GM12875 (cell line): Measurements from ENCODE around the gene KRT20.

Experiments used
- H3K4me3 ChIP-seq: one replicate; pipeline ENCODE4 v1.5.1; 2011; ENCODE audit warnings: low read depth, low read length, control low read depth
- CTCF ChIP-seq: IDR thresholded peaks from 2 replicates; pipeline ENCODE4 v1.5.1; 2011; ENCODE audit warnings: low read depth, mild to moderate bottlenecking, control low read depth, inconsistent platforms, low read length, moderate library complexity, borderline replicate concordance; ENCODE audit not compliant: insufficient read depth

The KRT20 gene

DNA sequence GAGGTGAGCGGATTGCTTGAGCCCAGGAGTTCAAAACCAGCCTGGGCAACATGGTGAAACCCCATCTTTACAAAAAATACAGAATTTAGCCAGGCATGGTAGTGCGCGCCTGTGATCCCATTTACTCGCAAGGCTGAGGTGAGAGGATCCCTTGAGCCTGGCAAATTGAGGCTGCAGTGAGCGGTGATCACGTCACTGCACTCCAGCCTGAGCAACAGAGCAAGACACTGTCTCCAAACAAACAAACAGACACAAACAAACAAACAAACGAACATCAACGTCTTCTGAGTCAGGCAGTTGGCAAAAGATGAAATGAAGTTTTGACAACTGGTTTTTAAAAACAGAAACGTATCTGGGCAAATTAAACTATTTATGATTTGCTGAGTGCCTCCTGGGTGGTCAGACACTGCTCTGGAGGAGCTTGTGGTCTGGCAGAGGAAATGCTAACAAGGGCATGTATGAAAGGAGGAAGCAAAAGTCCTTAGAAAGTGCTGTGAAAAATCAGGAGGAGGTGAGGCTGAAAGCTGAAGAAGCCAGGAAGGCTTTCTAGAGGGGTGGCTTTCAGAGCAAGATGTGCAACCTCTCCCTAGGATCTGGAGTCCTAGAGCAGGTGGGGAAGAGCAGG is 10.2 kb upstream of the KRT20 start:
- no peak for TF ChIP-seq CTCF
- no peak overlapping the region for H3K4me3 ChIP-seq

- H3K4me3 ChIP-seq, result no peak overlapping the region
- no peak for TF ChIP-seq CTCF
Measured at GRCh38 chr17:40888196-40888720, 3.2 kb upstream of the KRT20 start.

DNA sequence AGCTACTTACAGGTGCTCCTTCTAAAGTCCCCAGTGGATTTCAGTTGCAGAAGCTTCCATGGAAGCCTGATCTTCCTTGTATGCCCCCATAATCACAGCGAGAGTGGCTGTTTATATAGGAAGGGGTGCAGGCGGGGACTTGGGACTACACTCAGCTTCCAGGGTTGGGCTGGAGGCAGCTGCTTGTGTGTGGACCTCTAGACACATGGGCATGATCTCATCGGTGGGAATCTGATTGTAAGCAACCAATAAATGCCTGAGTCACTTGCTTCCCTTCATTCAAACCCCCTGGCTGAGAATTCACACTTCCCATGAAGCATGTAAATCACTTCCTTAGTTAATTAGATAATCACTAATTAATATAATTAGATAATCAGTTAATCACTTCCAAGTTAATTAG is 1.0 kb upstream of the KRT20 start:
- H3K4me3 ChIP-seq, result no peak overlapping the region
- no peak for TF ChIP-seq CTCF

DNA sequence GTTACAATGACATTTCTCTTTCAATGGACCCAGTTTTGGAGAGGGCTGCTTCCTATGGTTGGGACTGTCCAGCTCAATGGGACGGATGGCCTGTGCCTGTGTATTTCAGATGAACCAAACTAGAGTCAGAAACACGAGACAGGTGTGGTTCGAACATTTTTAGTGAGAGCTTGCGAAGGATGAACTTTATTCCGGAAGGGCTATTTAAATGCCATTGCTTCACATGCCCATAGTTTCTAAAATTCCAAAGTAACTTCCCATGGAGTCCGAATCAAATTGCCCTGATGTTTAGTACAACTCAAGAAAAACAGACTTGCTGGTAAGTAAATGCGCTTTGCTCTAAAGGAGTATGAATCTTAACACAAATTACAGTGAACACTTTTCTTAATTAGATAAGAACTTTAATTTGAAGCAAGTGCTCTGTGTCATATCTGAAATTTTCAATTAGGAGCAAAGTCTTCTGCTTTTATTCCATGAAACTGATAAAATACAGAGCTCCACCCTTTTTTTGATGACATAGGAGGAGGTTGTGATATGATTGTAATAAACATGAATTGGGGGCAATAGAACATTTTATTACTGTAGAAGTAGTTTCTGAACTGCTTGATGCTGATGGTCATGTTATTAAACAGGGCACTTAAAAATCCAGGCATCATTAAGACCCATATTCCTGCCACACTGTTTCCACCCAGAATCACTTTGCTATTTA is 1.3 kb downstream of the KRT20 start:
- no peak overlapping the region for H3K4me3 ChIP-seq

DNA sequence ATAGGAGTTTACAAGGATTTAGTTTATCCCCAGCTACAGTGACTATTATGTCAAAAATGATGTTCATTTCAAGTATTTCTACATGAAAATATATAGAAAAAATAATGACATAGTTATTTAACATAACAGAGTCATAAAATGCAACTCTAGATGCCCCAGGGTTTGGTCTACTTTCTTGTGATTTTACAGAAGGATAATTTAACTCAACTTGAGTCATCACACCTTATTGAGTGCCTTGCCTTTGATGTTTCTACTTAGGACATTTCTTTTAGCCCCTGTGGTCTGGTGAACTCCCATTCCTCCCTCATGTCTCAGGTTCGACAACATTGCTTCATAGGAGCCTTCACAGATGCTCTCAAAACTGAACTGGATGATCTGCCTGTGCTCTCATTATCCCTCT is 2.0 kb downstream of the KRT20 start:
- TF ChIP-seq CTCF, result no peak
- H3K4me3 ChIP-seq, result no peak overlapping the region

More for the DNA sequence above, 1.3 kb downstream of the KRT20 start:
- no peak for TF ChIP-seq CTCF

- H3K4me3 ChIP-seq, result no peak overlapping the region
- no peak for TF ChIP-seq CTCF
Measured at GRCh38 chr17:40879026-40879425, 6.0 kb downstream of the KRT20 start.

DNA sequence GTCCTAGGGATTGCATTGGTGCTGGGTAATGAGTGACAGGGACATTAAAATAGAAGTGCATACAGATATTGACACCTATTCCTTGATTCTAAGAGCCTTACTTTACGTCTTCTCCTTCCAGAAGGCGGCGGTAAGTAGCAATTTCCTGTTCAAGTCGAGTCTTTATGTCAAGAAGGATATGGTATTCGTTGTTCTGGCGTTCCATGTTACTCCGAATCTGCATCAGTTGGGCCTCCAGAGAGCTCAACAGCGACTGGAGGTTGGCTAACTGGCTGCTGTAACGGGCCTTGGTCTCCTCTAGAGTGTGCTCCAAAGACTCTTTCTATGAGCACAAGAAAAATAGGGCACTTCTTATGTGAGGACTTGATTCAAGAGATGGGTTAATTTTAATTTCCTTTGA is 7.0 kb downstream of the KRT20 start:
- TF ChIP-seq CTCF, result no peak
- no peak overlapping the region for H3K4me3 ChIP-seq
